Neutrophil (primary cell): ENCODE results near the gene CALM1.

Experiments
- H3K27ac ChIP-seq: fragments of 200-600 bp; sonication (generic); 2 replicates; pipeline ENCODE4 v1.5.1; 2016; ENCODE audit warnings: mild to moderate bottlenecking, moderate library complexity
- H3K27me3 ChIP-seq: fragments of 200-600 bp; sonication (generic); 2 replicates; pipeline ENCODE4 v1.6.0; 2016; ENCODE audit warnings: mild to moderate bottlenecking
- H3K36me3 ChIP-seq: fragments of 200-600 bp; sonication (generic); 2 replicates; pipeline ENCODE4 v1.5.1; 2017
- H3K4me1 ChIP-seq, 2 experiments: fragments of 200-600 bp in 1 of 2; sonication (generic) in 1 of 2; 1 replicate in 1 of 2; 2 replicates in 1 of 2; pipeline versions ENCODE4 v1.5.1 to v1.6.1; 2013 to 2016; ENCODE audit warnings: low read depth in 1 of 2, low read length in 1 of 2, mild to moderate bottlenecking in 1 of 2, moderate library complexity in 1 of 2; ENCODE audit not compliant: control insufficient read depth in 1 of 2, insufficient read depth in 1 of 2
- H3K4me3 ChIP-seq, 2 experiments: fragments of 200-600 bp in 1 of 2; sonication (generic) in 1 of 2; 1 replicate in 1 of 2; 2 replicates in 1 of 2; pipeline ENCODE4 v1.5.1; 2013 to 2016; ENCODE audit warnings: low read depth in 1 of 2, low read length in 1 of 2, mild to moderate bottlenecking in 1 of 2, moderate library complexity in 1 of 2
- H3K9me3 ChIP-seq: fragments of 200-600 bp; sonication (generic); 2 replicates; pipeline ENCODE4 v1.5.1; 2016
- CTCF ChIP-seq: fragments of 200-600 bp; sonication (generic); IDR thresholded peaks from 2 replicates; pipeline ENCODE4 v1.5.1; 2016; ENCODE audit warnings: antibody characterized with exemption

The CALM1 gene

DNA sequence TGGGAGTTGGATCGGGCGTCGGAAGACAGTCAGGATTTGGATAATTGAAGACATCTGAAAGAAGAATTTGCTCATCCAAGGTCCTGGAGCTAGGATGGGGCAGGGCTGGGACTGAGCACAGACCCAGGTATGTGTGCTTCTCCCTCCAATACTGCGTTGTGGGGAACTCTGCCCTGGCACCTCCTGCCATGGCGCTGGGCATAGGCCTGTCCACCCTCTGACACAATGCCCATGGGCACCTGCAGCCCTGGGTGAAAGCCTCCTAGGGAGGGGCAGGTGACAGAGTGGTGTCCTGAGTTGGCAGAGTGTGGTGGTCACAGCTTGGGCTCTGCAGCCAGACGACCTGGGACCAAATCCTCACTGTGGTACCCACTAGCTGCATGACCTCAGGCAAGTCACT is 53.3 kb downstream of the CALM1 start:
- Histone ChIP-seq H3K36me3 (no peaks in the 10 kb centered on the region), H3K9me3 (no peaks in the 10 kb centered on the region), H3K4me3 (no peak overlapping the region), H3K27ac (no peak overlapping the region), H3K4me1 (no peaks in the 10 kb centered on the region), H3K27me3 (no peaks in the 10 kb centered on the region)
- TF ChIP-seq CTCF = no peak

DNA sequence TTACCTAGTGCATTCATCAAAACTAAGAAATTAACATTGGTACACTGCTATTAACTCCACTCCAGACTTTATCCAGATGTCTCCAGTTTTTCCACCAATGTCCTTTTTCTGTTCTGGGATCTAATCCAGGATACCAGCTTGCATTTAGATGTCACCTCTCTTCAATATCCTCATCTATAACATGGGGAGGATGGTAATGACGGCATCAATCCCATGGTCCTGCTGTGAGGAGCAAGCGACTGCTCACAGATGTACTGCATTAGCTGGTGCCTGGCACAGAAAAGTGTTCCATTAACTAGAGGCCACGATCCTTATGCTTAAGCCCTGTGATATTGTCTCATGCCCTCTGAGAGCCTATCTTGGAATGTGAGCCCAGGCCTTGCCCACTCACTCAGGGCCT is 53.8 kb downstream of the CALM1 start:
- H3K27ac ChIP-seq = no peak overlapping the region
- H3K4me1 ChIP-seq = no peaks in the 10 kb centered on the region
- H3K4me3 ChIP-seq = no peak overlapping the region
- no peaks in the 10 kb centered on the region for H3K27me3 ChIP-seq
- no peaks in the 10 kb centered on the region for H3K36me3 ChIP-seq
- H3K9me3 ChIP-seq = no peaks in the 10 kb centered on the region
- no peak for TF ChIP-seq CTCF

GRCh38 chr14:90451443-90451842 is 54.6 kb downstream of the CALM1 start:
- H3K36me3 ChIP-seq = no peaks in the 10 kb centered on the region
- H3K9me3 ChIP-seq = no peaks in the 10 kb centered on the region
- no peak for TF ChIP-seq CTCF
- H3K4me3 ChIP-seq = no peak overlapping the region
- H3K27ac ChIP-seq = no peak overlapping the region
- no peaks in the 10 kb centered on the region for H3K27me3 ChIP-seq
- H3K4me1 ChIP-seq = no peaks in the 10 kb centered on the region

DNA sequence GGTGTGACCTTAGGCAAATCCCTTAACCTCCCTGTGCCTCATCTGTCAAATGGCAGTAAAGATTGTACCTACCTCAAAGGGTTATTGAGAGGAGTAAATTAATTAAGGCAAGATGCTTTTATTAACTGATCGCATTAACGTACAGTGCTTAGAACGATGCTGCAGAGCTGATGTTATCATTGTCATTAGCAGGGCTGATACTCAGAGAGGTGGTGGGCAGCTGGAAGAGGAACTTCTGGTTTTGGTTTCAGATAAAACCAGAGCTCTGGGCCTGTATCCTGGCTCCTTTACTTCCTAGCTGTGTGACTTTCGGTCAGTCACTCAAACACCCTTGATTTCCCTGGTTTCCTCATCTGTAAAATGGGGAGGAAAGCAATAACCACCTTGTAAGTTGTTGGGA is 55.1 kb downstream of the CALM1 start:
- H3K4me1 ChIP-seq = no peaks in the 10 kb centered on the region
- H3K27me3 ChIP-seq = no peaks in the 10 kb centered on the region
- H3K27ac ChIP-seq = no peak overlapping the region
- no peak overlapping the region for H3K4me3 ChIP-seq
- no peak for TF ChIP-seq CTCF
- no peaks in the 10 kb centered on the region for H3K9me3 ChIP-seq
- H3K36me3 ChIP-seq = no peaks in the 10 kb centered on the region

DNA sequence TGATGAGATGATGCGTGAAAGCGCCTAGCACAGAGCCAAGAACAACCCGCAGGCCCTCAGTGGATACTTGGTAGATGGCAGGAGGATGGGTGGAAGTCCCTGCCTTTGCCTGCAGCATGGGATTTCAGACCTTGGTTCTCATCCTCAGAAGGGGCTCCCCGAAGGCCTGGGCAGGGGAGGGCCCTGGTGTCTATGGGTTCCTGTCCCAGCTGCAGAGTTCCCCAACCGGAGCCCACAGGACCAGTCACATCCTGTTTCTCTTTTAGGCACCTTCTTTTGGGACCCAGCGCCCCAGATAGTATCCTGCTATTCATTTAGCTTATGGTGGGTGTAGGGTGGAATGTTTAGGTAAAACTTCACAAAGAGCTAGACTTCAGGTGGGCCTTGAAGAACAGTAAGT is 55.5 kb downstream of the CALM1 start:
- Histone ChIP-seq H3K27ac (no peak overlapping the region), H3K9me3 (no peaks in the 10 kb centered on the region), H3K27me3 (no peaks in the 10 kb centered on the region), H3K4me3 (no peak overlapping the region), H3K36me3 (no peaks in the 10 kb centered on the region), H3K4me1 (no peaks in the 10 kb centered on the region)
- no peak for TF ChIP-seq CTCF

- Histone ChIP-seq H3K27me3 (no peaks in the 10 kb centered on the region), H3K4me1 (no peaks in the 10 kb centered on the region), H3K36me3 (no peaks in the 10 kb centered on the region), H3K27ac (no peak overlapping the region), H3K9me3 (no peaks in the 10 kb centered on the region), H3K4me3 (no peak overlapping the region)
- no peak for TF ChIP-seq CTCF
These were observed 56.6 kb downstream of the CALM1 start for GRCh38 chr14:90453401-90453951.
